Measurements from ENCODE around the gene BBS12.

Gene BBS12

DNA sequence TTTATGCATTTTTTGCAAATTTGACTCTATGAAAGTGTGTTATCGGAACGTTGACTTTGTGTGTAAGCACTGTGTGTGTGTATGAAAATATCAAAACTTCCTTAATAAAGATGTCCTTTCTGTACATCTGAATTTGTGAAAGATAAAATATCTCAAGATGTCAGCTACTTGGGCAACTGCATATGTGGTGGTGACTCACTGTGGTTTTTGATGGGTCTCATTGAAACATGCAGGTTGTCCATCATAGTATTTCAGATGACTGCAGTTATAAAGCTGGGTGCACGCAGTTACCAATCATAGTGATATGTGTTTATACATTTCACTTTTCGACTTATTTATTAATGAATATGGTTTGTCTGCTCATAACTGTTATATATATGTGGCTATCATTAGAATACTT is 19.7 kb upstream of the BBS12 start:
- DNase-seq (ENCODE audit: low read depth) = no peak
- H3K4me3 ChIP-seq (ENCODE audit: low read length) = no peak overlapping the region
- no peak for TF ChIP-seq CTCF (conservative IDR thresholded peaks at IDR 0.05; ENCODE audit: low read length)

DNA sequence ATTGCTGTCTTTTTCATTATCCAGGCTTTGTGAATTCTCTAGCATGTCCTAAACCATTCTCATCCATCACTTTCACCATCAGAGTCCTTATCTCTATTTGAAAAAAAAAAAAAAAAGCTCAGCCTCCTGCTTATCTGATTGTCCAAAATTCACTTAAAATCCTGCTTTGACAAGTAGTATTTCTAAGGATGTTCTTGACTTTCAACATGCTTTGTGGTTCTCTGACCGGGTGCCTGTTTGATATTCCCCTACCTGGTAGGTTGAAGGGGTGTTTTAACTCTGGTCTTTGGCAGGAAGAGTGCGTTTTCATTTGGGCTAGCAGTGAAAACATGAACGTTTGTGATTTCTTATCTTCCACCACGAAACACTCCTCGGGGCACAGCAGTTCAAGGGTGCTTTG is 17.3 kb upstream of the BBS12 start:
- no peak for DNase-seq (ENCODE audit: low read depth)
- no peak overlapping the region for H3K4me3 ChIP-seq (ENCODE audit: low read length)
- no peak for TF ChIP-seq CTCF (conservative IDR thresholded peaks at IDR 0.05; ENCODE audit: low read length)

DNA sequence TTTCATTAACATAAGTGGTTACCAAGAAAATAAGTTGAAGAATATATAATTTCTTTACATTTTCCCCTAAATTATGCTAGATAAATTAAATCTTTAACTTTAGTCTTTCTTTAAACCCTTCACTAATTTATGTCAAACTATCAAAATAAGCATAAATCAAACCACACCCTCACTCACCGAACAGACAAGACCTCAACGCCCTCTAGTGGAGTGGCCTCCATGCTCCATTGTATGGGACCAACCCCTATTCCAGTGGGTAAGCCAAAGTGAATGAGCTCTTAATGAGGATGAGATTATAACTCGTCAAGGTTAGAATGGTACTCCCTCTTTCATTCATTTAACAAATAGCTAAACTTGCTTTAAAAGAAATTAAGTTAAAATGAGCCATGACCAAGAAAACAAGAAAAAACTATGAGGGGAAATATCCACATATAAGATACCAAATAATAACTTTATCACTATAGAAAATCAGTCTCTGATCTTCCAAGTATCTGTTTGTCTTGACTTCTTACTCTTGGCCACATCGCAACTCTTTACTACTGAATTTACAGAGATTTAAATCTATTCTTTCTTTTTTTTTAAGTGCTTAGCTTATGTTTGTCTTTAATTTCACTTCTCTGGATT is 15.6 kb upstream of the BBS12 start:
- peak; percentile 61 for DNase-seq (ENCODE audit: low read depth)
- peak; percentile 98 for TF ChIP-seq CTCF (conservative IDR thresholded peaks at IDR 0.05; ENCODE audit: low read length)
- H3K4me3 ChIP-seq (ENCODE audit: low read length) = no peak overlapping the region

- TF ChIP-seq CTCF (conservative IDR thresholded peaks at IDR 0.05; ENCODE audit: low read length) = no peak
- no peak overlapping the region for H3K4me3 ChIP-seq (ENCODE audit: low read length)
- DNase-seq (ENCODE audit: low read depth) = no peak
These were observed 14.2 kb upstream of the BBS12 start for GRCh38 chr4:122718281-122718680.

DNA sequence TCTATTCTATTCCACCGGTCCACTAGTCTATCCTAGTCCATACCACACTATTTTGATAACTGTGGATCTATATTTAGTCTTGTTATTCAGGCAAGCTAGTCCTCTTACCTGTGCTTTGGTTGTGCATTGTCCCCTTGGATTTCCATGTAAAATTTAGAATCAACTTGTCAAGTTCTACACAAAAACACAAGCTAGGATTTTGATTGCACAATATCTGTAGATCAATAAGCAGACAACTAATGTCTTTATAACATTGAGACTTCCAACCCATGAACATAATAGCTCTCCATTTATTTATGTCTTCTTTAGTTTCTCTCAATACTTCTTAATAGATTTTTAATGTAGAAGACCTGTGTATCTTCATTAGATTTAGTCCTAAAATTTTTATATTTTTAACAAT is 10.2 kb upstream of the BBS12 start:
- H3K4me3 ChIP-seq (ENCODE audit: low read length) = no peak overlapping the region
- no peak for DNase-seq (ENCODE audit: low read depth)
- no peak for TF ChIP-seq CTCF (conservative IDR thresholded peaks at IDR 0.05; ENCODE audit: low read length)

- no peak overlapping the region for H3K4me3 ChIP-seq (ENCODE audit: low read length)
- peak; percentile 31 for DNase-seq (ENCODE audit: low read depth)
- no peak for TF ChIP-seq CTCF (conservative IDR thresholded peaks at IDR 0.05; ENCODE audit: low read length)
These were observed 3.6 kb upstream of the BBS12 start for GRCh38 chr4:122728856-122729255.

GRCh38 chr4:122731676-122732075 is 828 bp upstream of the BBS12 start:
- no peak for TF ChIP-seq CTCF (conservative IDR thresholded peaks at IDR 0.05; ENCODE audit: low read length)
- no peak for DNase-seq (ENCODE audit: low read depth)
- peak overlapping the region; percentile 47 for H3K4me3 ChIP-seq (ENCODE audit: low read length)

Measured in AG10803 (cell line).